Measurements from ENCODE around the gene TBATA.

TBATA gene

DNA sequence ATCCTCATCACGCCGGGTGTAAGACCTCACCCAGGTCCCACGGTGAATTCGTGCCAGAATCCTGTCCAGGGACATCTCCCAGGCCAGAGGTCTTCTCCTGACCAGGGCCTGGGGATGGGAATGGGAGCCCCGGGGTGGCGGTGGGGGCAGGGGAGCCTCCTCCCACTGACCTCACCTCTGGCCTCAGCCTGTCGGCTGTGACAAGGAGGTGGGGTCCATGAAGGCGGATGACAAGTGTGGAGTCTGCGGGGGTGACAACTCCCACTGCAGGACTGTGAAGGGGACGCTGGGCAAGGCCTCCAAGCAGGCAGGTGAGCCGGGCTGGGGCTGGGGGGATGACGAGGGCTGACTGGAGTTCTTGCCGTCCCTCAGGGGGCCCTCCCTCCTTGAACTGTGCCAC is 41.3 kb downstream of the TBATA start:
- no peak for DNase-seq (ENCODE audit: low read depth in 2 of 2)

DNA sequence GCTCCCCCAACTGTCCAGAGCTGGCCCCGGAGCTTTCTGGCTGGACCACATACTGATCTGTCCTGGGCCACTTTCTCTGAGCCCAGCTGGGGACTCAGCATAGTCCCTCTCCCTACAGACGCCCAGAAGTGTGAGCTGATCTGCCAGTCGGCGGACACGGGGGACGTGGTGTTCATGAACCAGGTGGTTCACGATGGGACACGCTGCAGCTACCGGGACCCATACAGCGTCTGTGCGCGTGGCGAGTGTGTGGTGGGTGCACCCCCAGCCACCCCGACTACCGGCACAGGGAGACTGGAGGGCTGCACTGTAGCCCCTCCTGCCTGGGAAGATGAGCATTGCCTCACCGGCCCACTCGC is 41.8 kb downstream of the TBATA start:
- no peak for DNase-seq (ENCODE audit: low read depth in 2 of 2)

DNA sequence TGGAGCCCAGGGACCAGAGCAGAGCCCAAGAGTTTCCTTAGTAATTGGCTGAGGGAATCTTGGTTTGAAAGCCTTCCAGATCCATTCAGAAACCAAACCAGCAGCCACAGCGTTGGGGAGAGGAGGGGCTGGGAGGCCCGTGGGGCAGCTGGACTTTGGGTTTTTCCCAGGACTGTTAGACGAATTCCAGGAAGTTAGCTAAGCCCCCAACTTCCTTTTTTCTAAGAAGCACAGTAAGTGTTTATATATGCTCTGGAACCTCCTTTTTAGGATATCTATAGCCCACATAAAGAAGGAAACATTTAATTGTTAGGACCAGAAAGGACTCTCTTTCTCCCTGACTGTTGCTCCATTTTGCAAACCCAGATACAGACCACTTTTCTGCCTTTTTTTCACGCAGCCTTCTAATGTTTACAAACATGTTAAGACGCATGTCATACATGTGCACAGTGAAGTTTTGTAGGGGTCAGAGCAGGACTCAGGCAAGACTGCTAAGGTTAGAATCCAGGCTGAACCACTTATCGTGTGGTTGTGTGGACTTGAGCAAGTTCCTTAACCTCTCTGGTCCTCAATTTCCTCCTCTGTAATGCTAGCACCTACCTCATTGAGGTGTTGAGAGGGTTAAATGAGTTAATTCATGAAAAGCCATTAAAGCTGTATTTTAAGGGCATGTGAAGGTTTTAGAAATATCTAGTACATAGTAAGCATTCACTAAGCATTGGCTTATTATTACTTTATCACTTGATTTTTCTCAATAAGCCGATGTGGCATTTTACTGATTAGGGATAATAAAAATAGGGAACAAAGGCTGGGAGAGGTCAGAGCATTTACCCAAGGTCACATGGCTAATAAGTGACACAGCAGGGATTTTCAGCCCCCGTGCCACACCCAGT is 42.4 kb downstream of the TBATA start:
- no peak for DNase-seq (ENCODE audit: low read depth in 2 of 2)

DNA sequence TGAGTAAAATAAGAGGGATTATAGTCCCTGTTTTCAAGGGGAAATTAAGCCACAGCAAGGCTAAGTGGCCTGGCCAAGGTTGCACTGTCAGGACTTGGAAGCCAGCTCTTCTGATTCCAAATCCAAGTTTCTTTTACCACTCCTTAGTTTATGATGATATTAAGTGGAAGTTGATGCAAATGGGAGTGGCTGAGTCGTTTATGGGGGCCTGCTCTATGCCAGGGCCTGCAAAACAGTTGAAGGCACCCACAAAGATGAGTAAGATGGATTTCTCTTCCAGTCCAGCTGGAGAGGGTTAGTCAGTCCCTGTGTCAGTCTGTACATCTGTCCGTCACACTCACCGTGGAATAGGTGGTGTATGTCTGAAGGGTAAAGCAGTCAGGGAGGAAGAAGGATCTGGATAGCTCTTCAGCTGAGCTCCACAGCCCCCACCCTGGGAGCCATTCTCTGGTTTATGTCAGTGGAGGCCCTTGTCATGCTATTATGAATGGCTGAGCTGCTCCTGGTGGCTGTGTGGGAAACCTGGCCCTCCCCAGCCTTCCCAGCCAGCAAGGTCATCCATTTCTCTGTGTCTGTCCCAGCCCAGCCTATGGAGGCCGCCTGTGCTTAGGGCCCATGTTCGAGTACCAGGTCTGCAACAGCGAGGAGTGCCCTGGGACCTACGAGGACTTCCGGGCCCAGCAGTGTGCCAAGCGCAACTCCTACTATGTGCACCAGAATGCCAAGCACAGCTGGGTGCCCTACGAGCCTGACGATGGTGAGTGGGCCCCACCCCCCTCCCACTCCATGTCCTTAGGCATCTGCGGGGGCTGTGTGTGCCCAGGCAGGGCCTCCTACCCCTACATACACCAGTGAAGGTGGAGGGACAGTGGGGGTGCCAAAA is 44.5 kb downstream of the TBATA start:
- DNase-seq (ENCODE audit: low read depth in 2 of 2), result no peak

DNA sequence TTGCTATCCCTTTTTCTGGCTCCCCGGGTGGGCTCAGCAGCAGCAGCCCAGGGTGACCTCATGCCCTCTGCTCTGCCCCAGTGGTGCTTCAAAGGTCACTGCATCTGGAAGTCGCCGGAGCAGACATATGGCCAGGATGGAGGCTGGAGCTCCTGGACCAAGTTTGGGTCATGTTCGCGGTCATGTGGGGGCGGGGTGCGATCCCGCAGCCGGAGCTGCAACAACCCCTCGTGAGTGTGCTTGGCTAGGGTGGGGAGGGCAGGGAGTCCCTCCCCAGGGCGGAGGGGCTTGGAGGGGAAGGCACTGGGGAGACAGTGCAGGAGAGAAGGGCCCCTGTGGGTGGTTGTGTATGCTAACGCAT is 46.4 kb downstream of the TBATA start:
- no peak for DNase-seq (ENCODE audit: low read depth in 2 of 2)

DNA sequence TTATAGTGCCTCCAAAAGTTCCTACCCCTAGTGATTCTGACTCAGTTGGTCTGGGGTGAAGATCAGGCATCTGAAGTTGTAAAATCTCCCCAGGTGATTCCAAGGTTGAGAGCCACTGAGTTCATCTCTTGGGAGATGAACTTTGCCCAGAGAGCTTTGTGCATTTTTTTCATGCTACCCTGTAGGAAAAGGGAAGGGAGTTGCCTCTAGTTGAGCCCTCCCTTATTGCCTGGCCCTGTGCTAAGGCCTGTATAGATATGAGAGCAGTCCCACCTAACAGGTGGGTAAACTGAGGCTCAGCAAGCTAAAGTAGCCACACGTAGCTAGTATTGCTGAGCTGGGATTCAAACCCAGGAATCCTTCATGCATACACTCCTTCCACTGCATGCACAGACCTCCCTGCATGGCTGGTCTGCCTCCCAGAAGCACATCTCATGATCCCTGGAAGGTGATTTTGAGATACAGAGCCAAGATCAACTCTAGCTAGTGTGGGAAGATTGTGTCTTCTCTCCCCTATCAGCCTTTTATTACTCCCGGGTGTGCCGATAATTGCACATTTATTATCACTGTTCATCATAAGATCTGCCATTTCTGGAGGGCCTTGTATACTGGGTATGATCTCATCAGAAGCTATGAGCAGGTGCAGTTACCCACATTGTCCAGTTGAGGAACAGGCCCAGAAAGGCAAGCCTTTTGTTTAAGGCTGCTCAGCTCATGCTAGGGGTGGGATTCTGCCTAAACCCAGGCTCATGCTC is 47.0 kb downstream of the TBATA start:
- DNase-seq (ENCODE audit: low read depth in 2 of 2), result no peak

DNA sequence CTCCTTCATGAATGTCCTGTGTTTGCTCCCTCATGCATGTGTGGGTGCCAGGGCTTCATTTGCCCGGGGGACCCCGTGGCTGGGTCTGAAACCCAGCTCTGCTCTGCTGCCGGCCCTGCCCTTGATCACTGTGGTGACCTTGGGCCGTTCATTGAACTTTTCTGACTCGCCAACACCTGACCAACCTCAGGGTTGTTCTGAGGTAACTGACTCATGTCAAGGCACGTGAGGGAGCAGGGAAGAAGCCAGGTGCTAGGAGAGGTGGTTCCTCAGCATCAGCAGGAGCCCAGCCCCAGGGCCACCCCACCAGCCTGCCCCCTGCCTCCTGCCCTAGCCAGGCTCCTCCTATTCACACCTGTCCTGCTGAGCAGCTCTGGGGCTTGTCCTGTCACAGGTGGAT is 47.9 kb downstream of the TBATA start:
- DNase-seq (ENCODE audit: low read depth in 2 of 2), result no peak

DNA sequence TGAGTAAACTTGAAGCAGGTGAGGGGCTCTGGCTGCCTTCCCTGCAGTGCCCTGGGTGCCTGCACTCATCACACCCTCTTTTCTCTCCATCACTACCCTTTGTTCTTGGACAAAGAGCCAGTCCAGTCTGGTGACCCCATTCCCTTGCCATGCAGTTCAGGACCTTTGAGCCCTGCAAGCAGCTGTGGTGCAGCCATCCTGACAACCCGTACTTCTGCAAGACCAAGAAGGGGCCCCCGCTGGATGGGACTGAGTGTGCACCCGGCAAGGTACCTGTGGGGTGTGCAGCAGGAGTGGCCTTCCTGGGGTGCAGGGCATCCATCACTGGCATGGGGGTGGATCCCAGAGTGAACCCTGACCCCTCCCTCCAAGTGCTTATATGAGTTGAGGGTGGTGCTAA is 48.7 kb downstream of the TBATA start:
- no peak for DNase-seq (ENCODE audit: low read depth in 2 of 2)

DNA sequence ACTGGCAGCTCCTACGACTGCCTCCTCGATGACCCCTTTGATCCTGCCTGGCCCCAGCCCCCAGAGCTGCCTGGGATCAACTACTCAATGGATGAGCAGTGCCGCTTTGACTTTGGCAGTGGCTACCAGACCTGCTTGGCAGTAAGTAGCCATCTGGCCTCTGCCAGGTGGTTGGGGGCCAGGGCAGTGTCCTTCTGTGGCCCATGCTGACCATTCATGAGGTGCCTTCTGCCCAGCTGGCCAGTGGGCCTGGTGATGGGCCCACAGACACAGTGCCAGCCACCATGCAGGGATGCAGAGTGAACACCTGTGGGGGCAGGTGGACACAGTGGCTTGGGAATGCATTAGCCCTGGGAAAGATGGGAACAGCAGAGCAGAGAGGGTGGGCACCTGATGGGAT is 50.0 kb downstream of the TBATA start:
- no peak for DNase-seq (ENCODE audit: low read depth in 2 of 2)

DNA sequence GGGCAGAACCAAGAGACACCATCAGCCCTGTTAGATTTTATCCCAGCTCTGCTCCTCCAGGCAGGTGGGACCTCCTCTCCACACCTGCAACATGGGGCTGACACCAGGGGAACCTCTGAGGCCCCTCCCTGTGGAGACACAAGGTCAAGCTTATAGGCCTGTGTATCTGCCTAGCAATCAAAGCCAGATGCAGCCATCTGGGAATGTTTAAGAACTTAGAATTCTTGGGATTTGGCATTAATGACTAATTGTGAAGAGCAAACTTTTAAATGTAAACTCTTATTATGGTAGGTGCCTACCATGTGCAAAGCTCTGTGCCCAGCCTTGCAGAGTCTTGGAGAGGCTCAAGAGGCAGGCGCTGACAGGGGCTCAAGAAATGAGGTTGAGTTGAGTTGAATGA is 52.1 kb downstream of the TBATA start:
- no peak for DNase-seq (ENCODE audit: low read depth in 2 of 2)

DNA sequence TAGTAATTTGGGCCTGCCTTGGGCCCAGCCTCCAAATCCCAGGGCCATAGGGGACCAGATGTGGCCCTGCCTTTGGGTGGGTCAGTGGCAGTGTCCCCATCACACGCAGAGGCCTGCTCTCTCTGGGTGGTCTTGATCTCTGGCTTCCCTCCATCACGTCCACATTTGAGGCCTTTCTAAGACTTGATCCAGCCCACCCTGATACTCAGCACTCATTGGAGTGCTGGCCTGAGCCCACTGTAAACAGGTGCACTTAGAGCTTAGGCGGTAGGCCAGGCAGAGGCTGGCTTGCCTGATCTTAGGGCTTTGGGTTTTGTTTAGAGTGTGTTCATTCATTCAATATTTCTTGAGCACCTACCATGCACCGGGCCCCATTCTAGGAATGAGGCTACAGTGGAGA is 52.6 kb downstream of the TBATA start:
- DNase-seq (ENCODE audit: low read depth in 2 of 2), result no peak

DNA sequence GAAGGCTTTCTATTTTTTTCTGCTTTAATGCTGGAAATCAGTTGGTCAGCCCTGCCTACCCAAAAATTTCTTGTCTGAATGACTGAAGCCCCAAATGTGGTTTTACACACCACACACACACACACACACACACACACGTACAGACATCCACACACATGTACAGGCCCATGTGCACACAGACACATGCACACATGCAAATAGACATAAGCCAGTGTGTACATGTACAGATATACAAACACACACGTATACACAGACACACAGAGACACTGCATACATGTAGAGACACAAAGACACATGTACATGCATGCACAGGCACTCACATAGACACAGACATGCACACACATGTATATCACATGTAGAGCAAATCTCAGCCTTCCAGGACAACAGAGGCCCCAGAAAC is 54.2 kb downstream of the TBATA start:
- DNase-seq (ENCODE audit: low read depth in 2 of 2), result no peak

DNA sequence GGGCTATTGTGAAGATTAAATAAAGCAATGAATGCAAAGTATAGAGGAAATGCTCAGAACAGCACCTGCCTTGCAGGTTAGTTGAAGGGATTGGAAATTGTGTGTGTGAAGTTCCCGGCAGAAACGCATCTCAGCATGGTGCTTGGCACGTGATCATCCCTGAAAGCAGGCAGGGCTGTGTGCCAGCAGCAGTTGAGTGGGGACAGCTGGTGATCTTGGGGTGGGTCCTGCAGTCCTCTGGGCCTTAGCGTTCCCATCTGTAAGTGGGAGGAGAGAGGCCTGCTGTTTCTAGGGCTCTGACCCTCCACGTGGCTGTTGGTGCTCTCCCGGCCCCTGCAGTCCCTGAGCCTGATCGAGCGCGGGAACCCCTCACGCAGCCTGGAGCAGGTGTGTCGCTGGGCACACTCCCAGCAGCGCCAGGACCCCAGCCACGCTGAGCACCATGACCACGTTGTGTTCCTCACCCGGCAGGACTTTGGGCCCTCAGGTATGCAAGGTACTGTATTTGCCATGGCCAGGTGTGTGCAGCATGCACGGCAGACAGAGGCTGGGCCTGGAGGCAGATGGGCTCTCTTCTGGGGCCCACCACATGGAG is 55.3 kb downstream of the TBATA start:
- DNase-seq (ENCODE audit: low read depth in 2 of 2), result no peak

DNA sequence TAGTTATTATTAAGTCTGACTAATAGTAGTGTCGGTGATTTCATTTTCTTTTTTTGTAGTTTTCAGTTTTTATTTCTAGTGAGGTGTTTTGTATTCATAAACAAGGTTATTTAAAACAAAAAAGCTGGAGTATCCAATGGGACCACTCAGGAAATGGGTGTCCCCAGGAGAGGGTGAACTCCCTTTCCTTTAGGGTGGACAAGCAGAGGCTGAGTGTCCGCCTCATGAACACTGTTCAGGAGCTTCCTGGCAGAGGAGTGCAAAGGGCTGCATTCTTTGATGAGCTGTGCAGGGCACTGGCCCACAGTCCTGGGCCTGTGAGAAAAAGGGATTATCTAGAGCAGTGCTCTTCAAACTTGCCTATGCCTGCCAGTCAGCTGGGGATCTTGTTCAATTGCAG is 56.8 kb downstream of the TBATA start:
- DNase-seq (ENCODE audit: low read depth in 2 of 2), result no peak

DNA sequence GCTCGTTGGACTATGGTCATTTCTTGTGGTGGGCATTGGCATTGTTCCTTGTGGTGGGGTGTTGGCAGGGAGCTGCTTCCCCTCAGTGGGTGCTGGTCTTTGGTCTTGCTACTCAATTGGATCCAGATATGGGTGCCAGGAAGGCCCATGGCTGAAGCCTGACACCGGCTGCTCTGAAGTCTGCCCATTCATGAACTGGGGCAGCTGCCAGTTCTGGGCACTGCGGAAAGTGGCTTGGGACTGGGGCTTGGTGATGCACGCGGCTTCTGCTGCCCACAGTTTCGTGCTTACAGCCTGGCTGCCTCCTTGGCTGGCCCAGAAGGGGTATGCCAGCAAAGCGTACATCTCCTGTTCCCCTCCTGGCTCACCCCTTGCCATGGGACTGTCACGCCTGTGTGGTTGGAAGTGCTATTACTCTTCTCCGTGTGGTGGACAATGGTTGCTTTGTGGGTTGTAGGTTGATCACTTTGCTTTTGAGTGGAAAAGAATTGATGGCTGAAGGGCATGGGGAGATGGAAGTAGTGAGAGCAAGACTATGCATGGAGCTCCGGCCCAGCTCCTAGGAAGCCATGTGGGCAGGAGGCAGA is 58.2 kb downstream of the TBATA start:
- DNase-seq (ENCODE audit: low read depth in 2 of 2), result no peak

DNA sequence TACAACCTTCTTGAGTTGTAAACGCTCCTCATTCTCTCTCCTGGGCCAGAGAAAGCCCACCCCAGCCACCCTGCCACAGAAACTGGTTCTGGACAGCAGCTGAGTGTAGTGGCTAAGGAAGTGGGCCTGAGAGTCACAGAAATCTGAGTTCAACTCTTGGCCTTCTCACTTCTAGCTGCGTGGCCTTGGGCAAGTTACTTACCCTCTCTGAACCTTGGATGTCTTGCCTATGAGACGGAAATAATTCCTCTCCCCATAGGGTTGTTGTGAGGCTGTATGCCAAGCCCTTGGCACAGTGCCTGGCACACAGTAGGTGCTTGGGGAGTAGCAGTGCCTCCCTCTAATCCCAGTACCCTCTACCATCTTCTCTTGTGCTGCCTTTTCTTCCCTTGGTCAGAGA is 61.4 kb downstream of the TBATA start:
- no peak for DNase-seq (ENCODE audit: low read depth in 2 of 2)

DNA sequence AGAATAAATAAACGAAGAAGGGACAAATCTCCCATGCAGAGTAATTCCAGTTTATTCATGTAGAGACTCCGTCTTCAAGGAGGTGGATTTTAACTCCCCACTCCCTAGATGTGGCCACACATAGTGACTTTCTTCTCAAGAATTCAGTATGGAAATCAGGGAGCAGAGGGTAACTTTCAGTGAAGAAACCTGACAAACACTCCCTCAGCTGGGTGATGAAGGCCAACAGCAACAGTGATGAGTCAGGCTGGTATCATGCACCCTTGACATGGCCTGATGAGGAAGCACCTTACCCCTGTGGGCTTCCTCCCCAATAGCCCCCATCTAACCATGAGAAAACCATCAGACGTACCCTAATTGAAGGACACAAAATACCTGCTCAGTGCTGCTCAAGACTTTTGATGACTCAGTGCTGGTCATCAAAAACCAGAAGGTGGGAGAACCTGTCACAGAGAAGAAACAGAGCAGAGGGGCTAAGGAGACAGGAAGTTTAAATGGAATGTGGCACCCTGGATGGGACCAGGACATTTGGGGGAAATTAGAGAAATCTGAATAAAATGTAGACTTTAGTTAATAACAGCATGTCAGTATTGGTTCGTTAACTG is 62.3 kb downstream of the TBATA start:
- no peak for DNase-seq (ENCODE audit: low read depth in 2 of 2)

All from activated CD8-positive, alpha-beta memory T cell treated with anti-CD3 and anti-CD28 coated beads for 4 hours (primary cell).